HG02885 (cell line): ENCODE results near the gene FER.
A peak's percentile ranks its signal among the peaks of the same experiment; 100 is the strongest.

Experiments used
- ATAC-seq: cut with Tn5 transposase; IDR thresholded peaks from one replicate; pipeline ENCODE4 v1.9.1; 2021; ENCODE audit warnings: mild to moderate bottlenecking; ENCODE audit not compliant: unreplicated experiment, poor library complexity

The FER gene

GRCh38 chr5:109080481-109080880, 332.8 kb downstream of the FER start:
- no peak for ATAC-seq

DNA sequence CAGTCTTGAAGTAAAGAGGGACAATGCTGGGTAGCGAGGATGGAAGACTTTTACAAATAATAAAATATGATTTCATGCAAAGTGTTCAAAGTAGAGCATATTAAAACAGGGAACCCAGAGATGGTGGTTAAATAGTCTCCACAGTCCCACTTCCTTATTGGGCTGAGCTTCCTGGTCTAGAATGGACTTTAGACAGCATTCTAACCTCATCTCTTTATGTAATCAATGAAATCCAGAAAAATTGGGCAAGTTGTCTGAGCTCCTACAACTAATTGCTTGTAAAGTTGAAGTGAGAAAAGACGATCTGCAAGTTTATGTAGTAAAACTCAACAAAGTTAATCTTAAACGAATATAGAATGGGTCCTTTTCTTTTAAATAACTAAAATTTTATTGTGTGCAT, 333.2 kb downstream of the FER start:
- ATAC-seq = no peak

DNA sequence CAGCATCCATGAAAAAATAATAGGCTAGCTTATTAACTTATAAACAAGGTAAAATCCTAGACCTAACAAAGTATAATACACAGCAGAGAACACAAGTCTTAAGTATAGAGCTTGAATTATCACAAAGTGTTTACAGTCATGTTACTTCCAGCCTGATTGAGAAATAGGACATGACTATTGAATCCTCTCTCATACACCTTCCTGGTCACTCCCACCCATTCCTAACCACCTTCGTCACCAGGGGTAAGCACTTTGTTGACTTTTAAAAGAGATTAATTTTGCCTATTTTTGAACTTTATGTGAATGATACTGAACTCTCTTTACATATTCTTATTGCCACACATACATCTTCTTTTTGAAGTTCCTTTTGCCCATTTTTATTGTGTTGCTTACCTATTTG, 336.2 kb downstream of the FER start:
- no peak for ATAC-seq

- no peak for ATAC-seq
Measured at GRCh38 chr5:109089191-109089590, 341.5 kb downstream of the FER start.

- ATAC-seq = no peak
Measured at GRCh38 chr5:109099081-109099480, 351.4 kb downstream of the FER start.

DNA sequence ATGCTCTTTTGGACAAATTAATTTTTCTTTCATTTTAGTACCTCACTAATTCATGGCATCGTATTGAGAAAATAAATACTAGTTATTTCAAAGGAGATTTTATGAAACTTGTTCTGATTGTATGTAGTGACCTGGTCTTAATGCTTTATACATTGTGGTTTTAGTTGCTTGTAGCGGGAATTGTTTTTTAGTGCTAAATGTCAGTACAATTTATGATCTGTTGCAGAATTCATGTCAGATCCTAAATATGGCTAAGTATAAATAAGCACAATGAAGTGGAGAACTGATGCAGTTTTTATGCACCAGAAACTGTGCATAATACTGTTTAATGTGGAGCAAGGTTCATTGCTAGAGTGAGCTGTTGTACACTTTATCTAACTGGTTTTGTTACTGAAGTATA, 353.3 kb downstream of the FER start:
- no peak for ATAC-seq

GRCh38 chr5:109102096-109102690, 354.5 kb downstream of the FER start:
- no peak for ATAC-seq

- no peak for ATAC-seq
Measured at GRCh38 chr5:109105631-109106267, 358.1 kb downstream of the FER start.

DNA sequence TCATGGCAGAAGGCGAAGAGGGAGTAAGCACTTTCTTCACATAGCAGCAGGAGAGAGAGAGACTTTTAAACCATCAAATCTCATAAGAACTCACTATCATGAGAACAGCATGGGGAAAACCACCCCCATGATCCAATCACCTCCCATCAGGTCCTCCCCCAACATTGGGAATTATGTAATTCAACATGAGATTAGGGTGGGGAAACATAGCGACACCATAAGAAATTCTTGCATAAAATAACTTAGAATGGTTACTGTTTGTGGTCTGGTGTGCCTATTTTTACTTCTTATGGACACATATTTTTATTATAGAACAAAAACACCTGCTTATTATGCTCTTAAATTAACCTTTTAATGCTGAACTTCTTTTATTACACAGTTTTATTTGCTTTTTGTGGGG, 364.0 kb downstream of the FER start:
- no peak for ATAC-seq

GRCh38 chr5:109113608-109114007, 365.9 kb downstream of the FER start:
- ATAC-seq = no peak

GRCh38 chr5:109121225-109121624, 373.5 kb downstream of the FER start:
- no peak for ATAC-seq

GRCh38 chr5:109125755-109126429, 378.2 kb downstream of the FER start:
- no peak for ATAC-seq

DNA sequence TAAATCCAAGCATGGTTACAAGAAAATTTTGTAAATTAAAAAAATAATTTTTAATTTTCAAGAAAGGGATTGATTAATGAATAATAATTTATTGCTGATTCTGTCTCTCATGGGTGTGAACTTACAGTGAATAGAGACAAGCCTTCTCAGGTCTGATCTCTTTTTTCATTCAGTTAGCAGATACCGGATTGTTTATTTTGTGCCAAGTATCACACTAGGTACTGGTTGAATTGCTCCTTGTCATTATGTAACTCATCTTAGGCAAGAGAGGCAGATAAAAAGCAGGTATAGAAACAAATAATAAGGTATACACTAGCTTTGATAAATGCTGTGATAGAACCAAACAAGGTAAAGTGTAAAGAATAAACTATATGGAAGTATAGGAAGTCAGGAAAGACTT, 378.8 kb downstream of the FER start:
- ATAC-seq = no peak

GRCh38 chr5:109136906-109137305, 389.2 kb downstream of the FER start:
- ATAC-seq = no peak

DNA sequence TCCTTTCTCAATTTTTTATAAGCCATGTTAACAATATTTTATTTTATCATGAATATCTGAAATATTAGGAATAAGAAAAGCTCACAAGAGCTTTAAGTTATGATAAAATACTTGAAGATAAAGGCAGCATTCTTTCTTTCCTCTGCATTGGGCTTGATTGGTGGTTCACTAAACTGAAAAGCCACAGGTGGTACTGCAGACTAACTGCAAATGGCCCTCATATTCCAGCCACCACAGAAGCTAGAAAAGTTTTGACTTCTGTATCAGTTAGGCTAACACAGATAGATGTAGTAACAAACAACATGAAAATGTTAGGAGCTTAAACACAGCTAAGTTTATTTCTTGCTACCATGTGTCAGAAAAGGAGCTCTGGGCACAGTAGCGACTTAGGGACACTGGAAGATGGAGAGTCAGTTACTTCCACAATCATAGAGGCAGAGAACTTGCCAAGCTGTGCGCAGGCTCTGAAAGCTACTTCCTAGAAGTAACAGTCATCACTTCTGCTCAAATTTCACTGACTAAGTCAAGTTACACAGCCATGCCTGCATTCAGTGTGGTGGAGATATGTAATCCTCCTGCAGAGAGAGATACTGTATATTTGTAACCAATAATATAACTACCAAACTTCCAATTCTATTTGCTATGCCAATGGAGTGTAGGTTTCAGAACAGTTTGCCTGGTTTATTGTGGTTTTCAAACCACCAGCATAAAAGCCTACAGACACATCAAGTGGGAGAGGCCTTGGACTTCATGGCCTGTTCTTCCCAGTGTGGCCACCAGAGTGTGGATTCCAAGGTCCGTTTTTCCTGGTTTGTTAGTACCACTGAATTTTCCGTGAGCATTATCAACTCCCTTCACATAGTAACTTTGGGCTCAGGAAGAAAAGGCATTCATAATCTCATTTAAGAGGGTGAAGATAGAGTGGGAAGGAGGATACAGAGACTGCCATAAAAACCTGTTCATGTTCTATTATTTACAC, 393.8 kb downstream of the FER start:
- ATAC-seq = no peak

GRCh38 chr5:109143031-109143430, 395.3 kb downstream of the FER start:
- ATAC-seq = no peak

- ATAC-seq = no peak
Measured at GRCh38 chr5:109145139-109145538, 397.4 kb downstream of the FER start.

DNA sequence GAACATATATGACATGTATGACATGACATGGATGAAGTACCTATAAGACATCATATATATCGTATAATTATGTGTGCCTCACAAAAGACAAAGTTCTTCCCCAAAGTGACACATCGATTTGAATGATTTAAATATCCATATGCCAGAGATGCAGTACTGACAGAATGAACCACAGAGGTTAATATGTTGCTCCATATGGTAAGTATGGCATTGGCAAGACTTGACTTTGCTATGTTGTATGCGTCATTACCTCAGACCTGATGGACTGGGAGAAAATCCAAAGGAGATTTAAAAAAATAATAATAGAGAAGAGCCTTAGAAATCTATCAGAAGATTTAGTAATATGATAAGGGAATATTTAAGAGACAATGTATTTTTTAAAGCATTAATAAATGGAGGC, 398.9 kb downstream of the FER start:
- no peak for ATAC-seq

GRCh38 chr5:109152565-109152964, 404.9 kb downstream of the FER start:
- ATAC-seq = no peak

DNA sequence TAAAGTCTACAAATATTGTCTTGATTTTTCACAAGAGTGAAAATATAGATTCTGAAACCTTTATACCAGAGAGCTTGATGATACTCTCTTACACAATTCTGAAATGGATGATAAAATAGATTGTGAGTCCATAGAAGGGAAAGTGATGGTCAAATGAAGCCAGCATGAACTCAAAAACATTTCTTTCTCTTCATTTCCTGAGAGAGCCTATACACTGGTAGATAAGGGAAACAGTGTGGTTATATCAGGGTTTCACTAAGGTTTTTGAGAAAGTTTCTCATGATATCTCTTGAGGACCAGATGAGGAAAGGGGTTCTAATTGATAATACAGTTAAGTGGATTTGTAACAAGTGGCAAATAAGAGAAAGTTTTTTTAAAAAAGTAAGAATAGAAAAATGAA, 407.9 kb downstream of the FER start:
- ATAC-seq = peak; percentile 67

GRCh38 chr5:109156885-109157284, 409.2 kb downstream of the FER start:
- ATAC-seq = no peak
